NT2/D1 (cell line): Measurements from ENCODE around the gene SCARB1.
"Not testable (repeated sequence)": the region's sequence is repeated elsewhere in the genome, so short reads cannot be mapped to it uniquely, and the experiment has no call there.

Source experiments
- SUZ12 ChIP-seq: IDR thresholded peaks from 2 replicates; pipeline ENCODE4 v1.6.1; 2011; ENCODE audit not compliant: insufficient read length, insufficient read depth; ENCODE audit errors: extremely low read depth
- YY1 ChIP-seq: IDR thresholded peaks from 2 replicates; pipeline ENCODE4 v1.6.1; 2011; ENCODE audit not compliant: insufficient read length, insufficient read depth
- ZNF274 ChIP-seq: IDR thresholded peaks from 2 replicates; pipeline ENCODE4 v1.6.1; 2011; ENCODE audit warnings: mild to moderate bottlenecking, low read depth, low read length

- not testable (repeated sequence) for TF ChIP-seq ZNF274, YY1, SUZ12
These were observed 49.0 kb upstream of the SCARB1 start for GRCh38 chr12:124912529-124913287.
